OCI-LY7 (cell line): Measurements from ENCODE around the gene LMNTD2. TPM values are rescaled to one million over a fixed set of nuclear protein-coding genes. Genes with fewer than 3 reads are reported as not detected.
"Not testable (repeated sequence)": the region's sequence is repeated elsewhere in the genome, so short reads cannot be mapped to it uniquely, and the experiment has no call there.

Source experiments
- BruUV-seq: library from RNA; stranded (reverse); fragments of 400-500 nt; replicated peaks from 2 replicates; lab custom pipeline; 2021; lab: Mats Ljungman, UMichigan
- CTCF ChIA-PET: fragments of 300-600 bp; sonication (Branson Sonifier 250); formaldehyde crosslinking; loops from one replicate; lab custom pipeline; 2022; ENCODE audit warnings: antibody characterized with exemption; ENCODE audit not compliant: unreplicated experiment; lab: Charles Lee
- POLR2A ChIA-PET: fragments of 300-600 bp; sonication (Branson Sonifier 250); formaldehyde crosslinking; loops from one replicate; lab custom pipeline; 2022; ENCODE audit warnings: antibody characterized with exemption; lab: Charles Lee
- DNase-seq: peaks from one replicate; pipeline ENCODE4 v3.0.0-alpha.2; 2015; ENCODE audit warnings: low spot score
- H2AFZ ChIP-seq: fragments of 200-600 bp; sonication (generic), shearing (Covaris generic); 2 replicates; pipeline ENCODE4 v1.6.1; 2014; ENCODE audit warnings: mild to moderate bottlenecking, antibody characterized with exemption, low read length, moderate library complexity
- H3K27ac ChIP-seq: fragments of 200-600 bp; sonication (generic); 2 replicates; pipeline ENCODE4 v1.5.1; 2014; ENCODE audit warnings: mixed run types, low read depth, mild to moderate bottlenecking, moderate library complexity, low read length, inconsistent platforms; ENCODE audit not compliant: poor library complexity, severe bottlenecking
- H3K36me3 ChIP-seq: fragments of 200-600 bp; sonication (generic); 2 replicates; pipeline ENCODE4 v1.6.1; 2014; ENCODE audit warnings: mild to moderate bottlenecking, antibody characterized with exemption, low read length, moderate library complexity, mixed read lengths; ENCODE audit not compliant: insufficient read depth
- H3K4me1 ChIP-seq: fragments of 200-600 bp; sonication (generic); 2 replicates; pipeline ENCODE4 v1.5.1; 2014; ENCODE audit warnings: mild to moderate bottlenecking, low read length; ENCODE audit not compliant: insufficient read depth, poor library complexity, severe bottlenecking
- H3K4me2 ChIP-seq: fragments of 200-600 bp; sonication (generic); 2 replicates; pipeline ENCODE4 v1.6.1; 2014; ENCODE audit warnings: mild to moderate bottlenecking, low read length
- H3K4me3 ChIP-seq: fragments of 200-600 bp; sonication (generic); 2 replicates; pipeline ENCODE4 v1.5.1; 2014; ENCODE audit warnings: mild to moderate bottlenecking, low read depth, low read length; ENCODE audit not compliant: poor library complexity, severe bottlenecking
- H3K79me2 ChIP-seq: fragments of 200-600 bp; sonication (generic); 2 replicates; pipeline ENCODE4 v1.6.1; 2016; ENCODE audit warnings: low read depth, mild to moderate bottlenecking, low read length, moderate library complexity, mixed read lengths; ENCODE audit not compliant: insufficient read depth
- H3K9me2 ChIP-seq: fragments of 200-600 bp; sonication (generic); 2 replicates; pipeline ENCODE4 v1.6.1; 2016; ENCODE audit warnings: mild to moderate bottlenecking, low read length, mixed read lengths; ENCODE audit not compliant: insufficient read depth
- H3K9me3 ChIP-seq: fragments of 200-600 bp; sonication (generic); 2 replicates; pipeline ENCODE4 v1.6.1; 2014; ENCODE audit warnings: mild to moderate bottlenecking, mixed run types, low read length, mixed read lengths
- H4K20me1 ChIP-seq: fragments of 200-600 bp; sonication (generic); 2 replicates; pipeline ENCODE4 v1.6.1; 2014; ENCODE audit warnings: mild to moderate bottlenecking, antibody characterized with exemption, low read length, moderate library complexity, mixed read lengths; ENCODE audit not compliant: insufficient read depth
- EZH2phosphoT487 ChIP-seq: fragments of 200-600 bp; sonication (generic); IDR thresholded peaks from 2 replicates; pipeline ENCODE4 v1.6.1; 2018; ENCODE audit warnings: low read depth, borderline replicate concordance, mild to moderate bottlenecking, mixed run types, antibody characterized with exemption, low read length, moderate library complexity, mixed read lengths
- intact Hi-C: fragments of 100-400 bp; cut with micrococcal nuclease; formaldehyde crosslinking; loops from one replicate; pipeline ENCODE4 v1.10.0; 2022; ENCODE audit not compliant: unreplicated experiment
- total RNA-seq, 2 experiments: library from RNA; depleted of rRNA in 1 of 2; stranded (reverse); fragments of >200 nt in 1 of 2; shearing (Covaris generic) in 1 of 2; gene quantifications; 2 replicates each; pipeline ENCODE4 v1.2.3, GENCODE V29; 2014 to 2022
- TF ChIP-seq, protein P1 (sequence below): fragments of 200-600 bp; sonication (generic); conservative IDR thresholded peaks from 2 replicates; pipeline ENCODE4 v1.5.1; 2014; ENCODE audit warnings: mild to moderate bottlenecking, antibody characterized with exemption, low read length, moderate library complexity, mixed read lengths

LMNTD2 gene
- total RNA-seq, 2 experiments from 2014 or later = 4.7 to 17.7 TPM

DNA sequence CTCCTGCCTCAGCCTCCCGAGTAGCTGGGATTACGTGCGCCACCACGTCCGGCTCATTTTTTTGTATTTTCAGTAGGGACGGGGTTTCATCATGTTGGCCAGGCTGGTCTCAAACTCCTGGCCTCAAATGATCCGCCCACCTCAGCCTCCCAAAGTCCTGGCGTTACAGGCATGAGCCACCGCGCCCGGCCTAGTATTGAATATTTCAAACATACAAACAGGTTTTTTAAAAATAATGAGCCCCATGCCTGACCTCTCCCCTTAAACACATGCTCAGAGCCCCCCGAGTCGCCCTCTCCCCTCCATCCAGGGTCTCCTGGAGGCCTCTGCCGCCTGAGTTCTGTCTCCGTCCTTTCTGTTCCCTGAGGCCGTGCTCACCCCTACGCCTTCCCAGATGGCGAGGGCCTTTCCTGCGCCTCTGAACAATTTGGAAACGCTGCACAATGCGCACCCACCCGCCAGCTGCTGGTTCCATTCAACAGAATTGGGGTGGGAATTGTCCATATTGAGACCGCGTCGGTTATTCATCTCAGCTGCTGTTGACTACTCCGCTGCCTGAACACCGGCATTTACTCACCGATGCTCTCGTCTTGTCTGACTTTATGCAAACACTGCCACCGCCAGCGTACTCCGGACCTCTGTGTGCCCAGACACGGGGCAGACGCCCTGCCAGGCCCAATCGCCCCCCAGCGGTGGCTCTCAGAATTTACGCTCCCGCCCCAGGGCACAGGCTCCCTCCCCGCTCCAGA lies 39.9 kb downstream of the LMNTD2 start:
- H3K27ac ChIP-seq = no peak overlapping the region
- H4K20me1 ChIP-seq = no peaks in the 10 kb centered on the region
- CTCF ChIA-PET = no interaction called here
- no peak overlapping the region for H2AFZ ChIP-seq
- BruUV-seq = no TSS peak
- TF ChIP-seq, protein P1, sequence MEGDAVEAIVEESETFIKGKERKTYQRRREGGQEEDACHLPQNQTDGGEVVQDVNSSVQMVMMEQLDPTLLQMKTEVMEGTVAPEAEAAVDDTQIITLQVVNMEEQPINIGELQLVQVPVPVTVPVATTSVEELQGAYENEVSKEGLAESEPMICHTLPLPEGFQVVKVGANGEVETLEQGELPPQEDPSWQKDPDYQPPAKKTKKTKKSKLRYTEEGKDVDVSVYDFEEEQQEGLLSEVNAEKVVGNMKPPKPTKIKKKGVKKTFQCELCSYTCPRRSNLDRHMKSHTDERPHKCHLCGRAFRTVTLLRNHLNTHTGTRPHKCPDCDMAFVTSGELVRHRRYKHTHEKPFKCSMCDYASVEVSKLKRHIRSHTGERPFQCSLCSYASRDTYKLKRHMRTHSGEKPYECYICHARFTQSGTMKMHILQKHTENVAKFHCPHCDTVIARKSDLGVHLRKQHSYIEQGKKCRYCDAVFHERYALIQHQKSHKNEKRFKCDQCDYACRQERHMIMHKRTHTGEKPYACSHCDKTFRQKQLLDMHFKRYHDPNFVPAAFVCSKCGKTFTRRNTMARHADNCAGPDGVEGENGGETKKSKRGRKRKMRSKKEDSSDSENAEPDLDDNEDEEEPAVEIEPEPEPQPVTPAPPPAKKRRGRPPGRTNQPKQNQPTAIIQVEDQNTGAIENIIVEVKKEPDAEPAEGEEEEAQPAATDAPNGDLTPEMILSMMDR = no peak
- no peak for TF ChIP-seq EZH2phosphoT487
- intact Hi-C loops = no loop called here
- H3K4me3 ChIP-seq = no peak overlapping the region
- no peaks in the 10 kb centered on the region for H3K79me2 ChIP-seq
- H3K36me3 ChIP-seq = no peaks in the 10 kb centered on the region
- H3K9me3 ChIP-seq = no peaks in the 10 kb centered on the region; the same call in 1 of the 2 replicates
- POLR2A ChIA-PET = no interaction called here
- H3K4me2 ChIP-seq = no peak overlapping the region
- no peak for DNase-seq
- no peaks in the 10 kb centered on the region for H3K9me2 ChIP-seq
- H3K4me1 ChIP-seq = no peaks in the 10 kb centered on the region

DNA sequence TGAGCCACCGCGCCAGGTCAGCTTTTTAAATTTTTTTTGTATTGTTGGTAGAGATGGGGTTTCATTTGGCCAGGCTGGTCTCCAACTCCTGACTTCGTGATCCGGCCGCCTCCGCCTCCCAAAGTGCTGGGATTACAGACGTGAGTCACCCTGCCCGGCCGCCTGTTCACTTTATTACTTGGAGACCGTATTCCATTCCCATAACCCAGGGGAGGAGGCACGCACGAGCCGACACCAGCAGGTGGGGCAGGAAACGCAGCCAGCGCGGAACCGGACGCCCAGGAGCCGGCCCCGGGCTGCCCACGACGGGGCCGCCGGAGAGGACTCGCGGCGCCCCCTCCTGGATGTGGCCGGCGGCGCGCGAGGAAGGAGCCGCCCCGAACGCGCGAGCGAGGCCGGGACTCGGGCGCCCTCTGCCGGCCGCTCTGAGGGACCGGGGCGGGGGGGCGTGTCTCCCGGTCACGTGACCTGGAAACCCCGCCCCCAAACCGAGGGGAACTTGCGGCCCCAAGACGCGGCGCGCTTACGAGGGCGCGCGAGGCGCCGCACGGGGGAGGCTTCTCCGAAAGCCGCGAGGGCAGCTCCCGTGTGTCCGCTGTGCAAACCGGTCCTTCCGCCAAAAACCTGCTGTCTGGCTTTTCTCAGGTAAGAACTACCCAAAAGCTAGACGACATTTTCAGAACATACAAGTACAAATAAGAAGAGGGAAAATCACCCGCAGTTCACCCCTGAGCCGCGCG lies 41.9 kb downstream of the LMNTD2 start:
- intact Hi-C loops = loop anchor here (1.0 kb wide), 2 partner anchors 12 to 70 kb away; no protein-coding TSS in a partner anchor
- CTCF ChIA-PET = interaction anchor here (0.8 kb wide), 1 partner anchor 79 kb away, joined by 3 read pairs; no protein-coding TSS in a partner anchor
- Histone ChIP-seq H3K4me2 (peak overlapping the region; percentile 43), H3K9me3 (no peaks in the 10 kb centered on the region; the same call in 1 of the 2 replicates), H2AFZ (peak overlapping the region; percentile 18; the same call in 1 of the 2 replicates), H3K27ac (no peak overlapping the region), H4K20me1 (no peaks in the 10 kb centered on the region), H3K4me3 (peak overlapping the region; percentile 28), H3K4me1 (no peaks in the 10 kb centered on the region), H3K9me2 (no peaks in the 10 kb centered on the region), H3K79me2 (no peaks in the 10 kb centered on the region), H3K36me3 (peaks cover 4% of the 10 kb centered on the region; the same call in 1 of the 2 replicates)
- TF ChIP-seq, protein P1 = peak; percentile 99
- no peak for TF ChIP-seq EZH2phosphoT487
- DNase-seq = peak; percentile 80
- no TSS peak for BruUV-seq
- POLR2A ChIA-PET = no interaction called here

- POLR2A ChIA-PET, DNase-seq, H3K4me1 ChIP-seq, H2AFZ ChIP-seq, H3K9me2 ChIP-seq, H3K4me3 ChIP-seq, BruUV-seq, CTCF ChIA-PET, H3K27ac ChIP-seq, H3K4me2 ChIP-seq, H4K20me1 ChIP-seq, intact Hi-C loops, H3K79me2 ChIP-seq, H3K9me3 ChIP-seq, H3K36me3 ChIP-seq: not testable (repeated sequence)
These were observed 43.4 kb downstream of the LMNTD2 start for GRCh38 chr11:516918-517685.
